Suprapubic skin (tissue), 3 donors: ENCODE results near the gene KCNIP4.

Experiments used
- POLR2A ChIP-seq, 2 donors: fragments of 450-650 bp; IDR thresholded peaks; one replicate each; pipeline ENCODE4 v1.6.1; 2017; ENCODE audit warnings: antibody characterized with exemption in 2 of 2, mild to moderate bottlenecking in 2 of 2, moderate library complexity in 2 of 2
- TF ChIP-seq, protein P1 (sequence below), 2 donors: fragments of 200-600 bp in 1 of 2; fragments of 450-650 bp in 1 of 2; sonication (generic) in 1 of 2; IDR thresholded peaks; one replicate each; pipeline ENCODE4 v1.5.1; 2016 to 2019; ENCODE audit warnings: antibody characterized with exemption in 2 of 2, mild to moderate bottlenecking in 1 of 2, moderate library complexity in 1 of 2

DNA sequence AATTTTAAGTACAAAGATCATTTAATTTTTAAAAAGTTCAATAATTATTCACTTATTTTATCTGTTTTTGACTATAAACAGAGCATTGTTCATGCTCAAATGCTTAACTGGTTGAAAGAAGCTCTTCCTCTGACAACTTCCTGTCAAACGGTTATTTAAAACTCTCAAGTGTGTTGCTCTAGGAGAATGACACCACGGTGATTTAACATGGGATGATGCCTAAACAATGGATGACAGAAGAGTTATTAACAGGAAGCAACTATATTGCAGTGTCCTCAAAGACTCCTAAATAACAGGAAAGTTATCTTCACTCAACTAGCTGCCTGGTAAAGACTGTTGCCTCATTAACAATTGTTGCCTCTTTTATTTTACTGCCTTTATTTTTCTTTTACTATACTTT lies 738.7 kb downstream of the KCNIP4 start:
- TF ChIP-seq, protein P1, sequence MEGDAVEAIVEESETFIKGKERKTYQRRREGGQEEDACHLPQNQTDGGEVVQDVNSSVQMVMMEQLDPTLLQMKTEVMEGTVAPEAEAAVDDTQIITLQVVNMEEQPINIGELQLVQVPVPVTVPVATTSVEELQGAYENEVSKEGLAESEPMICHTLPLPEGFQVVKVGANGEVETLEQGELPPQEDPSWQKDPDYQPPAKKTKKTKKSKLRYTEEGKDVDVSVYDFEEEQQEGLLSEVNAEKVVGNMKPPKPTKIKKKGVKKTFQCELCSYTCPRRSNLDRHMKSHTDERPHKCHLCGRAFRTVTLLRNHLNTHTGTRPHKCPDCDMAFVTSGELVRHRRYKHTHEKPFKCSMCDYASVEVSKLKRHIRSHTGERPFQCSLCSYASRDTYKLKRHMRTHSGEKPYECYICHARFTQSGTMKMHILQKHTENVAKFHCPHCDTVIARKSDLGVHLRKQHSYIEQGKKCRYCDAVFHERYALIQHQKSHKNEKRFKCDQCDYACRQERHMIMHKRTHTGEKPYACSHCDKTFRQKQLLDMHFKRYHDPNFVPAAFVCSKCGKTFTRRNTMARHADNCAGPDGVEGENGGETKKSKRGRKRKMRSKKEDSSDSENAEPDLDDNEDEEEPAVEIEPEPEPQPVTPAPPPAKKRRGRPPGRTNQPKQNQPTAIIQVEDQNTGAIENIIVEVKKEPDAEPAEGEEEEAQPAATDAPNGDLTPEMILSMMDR (IDR thresholded peaks at IDR 0.05) = no peak
- no peak for TF ChIP-seq POLR2A (IDR thresholded peaks at IDR 0.05)
